T-helper 1 cell treated with Interleukin-12 subunit alpha and Interleukin-12 subunit beta and Interleukin-4 antibody, amounts not matched to agents 30 ng/mL and 1 ng/mL, for 36 hours (primary cell): ENCODE data around the gene TAS2R14. TPM values are rescaled to one million over a fixed set of nuclear protein-coding genes. Genes with fewer than 3 reads are reported as not detected.

Source experiments
- intact Hi-C: fragments of 100-400 bp; cut with micrococcal nuclease; formaldehyde crosslinking; loops from one replicate; pipeline ENCODE4 v1.15.1; 2024
- total RNA-seq: library from RNA; stranded (reverse); gene quantifications from 2 replicates; pipeline ENCODE4 v1.2.3, GENCODE V29; 2022

TAS2R14 gene
- total RNA-seq, 1 donor from 2014 or later: 5.2 TPM

DNA sequence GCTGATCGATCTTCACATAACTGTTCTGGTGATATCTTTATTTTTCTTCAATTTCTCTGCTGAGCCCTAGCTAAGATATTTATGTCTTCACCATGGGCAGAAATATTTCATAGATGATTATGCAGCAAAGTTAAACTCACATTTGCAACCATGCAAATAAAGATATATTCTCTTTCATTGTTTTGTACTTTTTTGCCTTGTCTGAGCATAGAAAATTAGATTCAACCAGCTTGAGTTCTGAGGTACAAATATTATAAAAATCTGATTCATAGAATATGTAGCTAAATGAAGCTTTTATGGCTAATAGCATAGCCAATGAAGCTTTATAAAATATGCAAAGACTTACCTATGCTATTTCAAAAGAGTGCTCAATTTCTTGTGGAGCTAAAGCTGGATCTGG lies 29.6 kb downstream of the TAS2R14 start, which contains the start of gene TAS2R13:
TSS of gene TAS2R13 (minus strand) at position 101 of the 400 bp plus-strand sequence. CDS start 264 bp downstream, outside the sequence.
- intact Hi-C loops: no loop called here

DNA sequence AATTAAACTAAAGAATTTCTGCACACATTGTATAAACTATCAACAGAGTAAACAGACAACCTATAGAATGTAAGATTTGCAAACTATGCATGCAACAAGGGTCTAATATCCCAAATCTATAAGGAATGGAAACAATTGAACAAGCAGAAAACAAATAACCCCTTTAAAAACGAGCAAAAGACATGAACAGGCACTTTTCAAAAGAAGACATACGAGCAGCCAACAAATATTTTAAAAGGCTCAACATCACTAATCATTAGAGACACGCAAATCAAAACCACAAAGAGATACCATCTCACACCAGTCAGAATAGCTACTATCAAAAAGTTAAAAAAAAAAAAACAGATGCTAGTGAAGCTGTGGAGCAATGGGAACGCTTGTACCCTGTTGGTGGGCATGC lies 34.4 kb downstream of the TAS2R14 start:
- intact Hi-C loops: no loop called here

DNA sequence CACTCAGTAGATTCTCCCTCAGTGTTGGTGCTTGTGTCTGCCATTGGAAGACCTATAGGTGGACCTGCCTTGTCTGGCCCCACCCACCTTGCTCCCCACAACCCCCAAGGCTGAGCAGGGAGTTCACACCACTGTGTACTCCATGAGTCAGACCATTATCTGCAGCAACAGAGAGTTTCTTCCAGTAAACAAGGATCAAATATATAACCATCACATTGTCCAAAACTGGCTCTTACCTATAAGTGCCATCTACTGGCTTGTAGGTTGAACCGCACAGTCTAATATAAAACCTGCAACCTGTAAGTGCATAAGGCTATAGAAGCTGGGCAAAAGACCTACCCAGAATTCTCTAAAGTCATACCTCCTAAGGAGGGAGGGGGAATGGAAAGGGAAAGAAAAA lies 37.6 kb downstream of the TAS2R14 start:
- intact Hi-C loops: no loop called here

DNA sequence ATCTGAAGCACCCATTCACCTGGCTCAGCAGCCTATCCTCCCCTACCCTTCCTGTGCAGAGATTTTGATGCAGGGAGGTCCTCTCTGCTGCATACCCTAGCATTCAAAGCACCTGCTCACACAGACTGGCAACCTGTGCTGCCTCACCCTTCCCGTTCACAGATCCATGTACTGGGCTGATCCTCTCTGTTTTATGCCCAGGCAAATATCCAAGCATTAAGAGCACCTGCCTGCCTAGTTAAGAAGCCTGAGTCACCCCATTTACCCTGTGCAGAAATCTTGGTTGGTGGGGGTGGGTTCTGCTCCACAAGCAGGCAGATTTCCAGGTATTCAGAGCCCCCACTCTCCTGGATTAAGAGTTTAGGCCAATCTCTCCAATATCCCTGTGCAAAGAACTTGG lies 38.1 kb downstream of the TAS2R14 start:
- intact Hi-C loops: no loop called here

DNA sequence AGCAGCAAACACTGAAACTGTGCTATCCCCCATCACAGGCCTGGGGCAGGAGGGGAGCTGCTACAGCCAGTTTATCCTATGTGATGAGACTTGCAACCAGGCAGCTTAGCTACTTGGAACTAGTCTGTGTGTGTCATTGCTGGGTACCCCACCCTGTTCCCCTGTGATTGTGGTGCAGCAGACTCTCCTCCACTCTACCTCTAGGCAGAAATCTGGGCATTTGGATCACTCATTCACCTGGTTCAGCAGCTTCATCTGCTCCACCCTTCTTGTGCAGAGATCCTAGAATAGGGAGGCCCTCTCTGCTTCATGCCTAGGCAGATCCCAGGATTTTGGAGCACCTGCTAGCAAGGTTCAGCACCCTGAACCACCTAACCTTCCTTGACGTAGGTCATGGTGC lies 38.5 kb downstream of the TAS2R14 start:
- intact Hi-C loops: no loop called here

DNA sequence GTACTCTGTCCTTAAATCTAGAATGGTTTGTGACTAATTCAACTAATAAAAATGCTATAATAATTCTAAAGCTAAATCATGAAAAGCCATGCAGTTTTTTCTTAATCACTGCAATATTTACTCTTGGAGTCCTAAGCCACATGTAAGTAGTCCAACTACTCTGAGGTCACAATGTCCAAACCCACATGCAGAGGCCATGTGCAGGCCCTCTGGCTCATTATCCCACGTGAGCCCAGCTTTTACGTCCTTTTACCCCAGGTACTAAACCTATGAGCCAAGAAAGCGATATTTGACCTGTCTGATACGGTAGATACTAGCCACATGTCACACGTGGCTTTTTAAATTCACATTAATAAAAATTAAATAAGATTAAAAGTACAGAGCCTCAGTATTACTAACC lies 42.2 kb downstream of the TAS2R14 start:
- intact Hi-C loops: no loop called here

DNA sequence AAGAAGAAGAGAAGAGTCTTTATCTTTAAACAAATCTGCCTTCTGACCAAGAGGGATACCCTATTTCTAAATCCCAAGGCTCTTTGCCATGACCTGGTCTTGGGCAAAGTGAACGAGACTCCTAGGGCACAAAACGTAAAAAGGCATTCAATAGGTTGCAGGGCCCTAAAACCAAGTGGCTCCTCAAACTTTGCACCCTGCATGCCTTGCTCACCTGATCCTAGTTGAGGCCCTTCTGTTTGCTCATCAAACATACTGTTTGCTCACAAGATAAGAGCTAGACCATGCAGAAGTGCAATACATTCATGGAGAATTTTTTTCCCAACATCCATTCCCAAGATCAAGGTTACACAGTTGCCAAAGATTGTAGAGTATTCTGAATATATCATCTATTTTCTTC lies 47.1 kb downstream of the TAS2R14 start:
- intact Hi-C loops: no loop called here

DNA sequence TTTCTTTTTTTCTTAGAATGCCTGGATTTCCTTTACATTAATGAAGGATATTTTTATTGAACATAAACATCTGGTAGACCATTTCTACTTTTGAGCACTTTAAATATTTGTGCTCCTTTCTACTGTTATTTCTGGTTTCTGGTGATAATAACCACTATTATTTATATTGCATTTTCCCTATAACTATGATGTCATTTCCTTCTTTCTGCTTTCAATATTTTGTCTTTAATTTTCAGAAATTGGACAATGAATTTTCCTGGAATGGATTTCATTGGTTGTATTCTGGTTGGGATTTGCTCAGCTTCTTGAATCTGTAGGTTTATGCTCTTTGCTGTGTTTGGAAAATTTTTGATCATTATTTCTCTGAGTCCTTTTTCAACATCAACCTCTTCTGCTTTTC lies 49.8 kb downstream of the TAS2R14 start:
- intact Hi-C loops: no loop called here

Other genes with a start within 250 kb of the TAS2R14 start
- 89.2 and 92.2 TPM in 2 replicates for gene YBX3, start 215.9 kb downstream of the TAS2R14 start, total RNA-seq
- not detected in 2 replicates for gene TAS2R7, start 136.6 kb downstream of the TAS2R14 start, total RNA-seq
- gene TAS2R8, start 132.0 kb downstream of the TAS2R14 start, total RNA-seq: not detected in 2 replicates
- gene TAS2R9, start 129.1 kb downstream of the TAS2R14 start, total RNA-seq: 0.27 TPM in 1 of 2 replicates, not detected in the other
- gene TAS2R10, start 112.9 kb downstream of the TAS2R14 start, total RNA-seq: 0.34 and 0.39 TPM in 2 replicates
- gene PRR4, start 89.8 kb downstream of the TAS2R14 start, total RNA-seq: 2.1 and 2.4 TPM in 2 replicates
- 24.7 and 31.8 TPM in 2 replicates for gene PRH1, start 55.0 kb downstream of the TAS2R14 start, total RNA-seq
- 2.0 and 2.8 TPM in 2 replicates for gene TAS2R13, start 29.7 kb downstream of the TAS2R14 start, total RNA-seq
- not detected in 2 replicates for gene PRH2, start 10.0 kb downstream of the TAS2R14 start, total RNA-seq
- gene TAS2R50, start 47.6 kb upstream of the TAS2R14 start, total RNA-seq: 1.8 TPM in 2 replicates
- gene TAS2R20, start 59.0 kb upstream of the TAS2R14 start, total RNA-seq: 1.8 and 2.6 TPM in 2 replicates
- 3.9 and 4.5 TPM in 2 replicates for gene TAS2R19, start 83.4 kb upstream of the TAS2R14 start, total RNA-seq
- gene TAS2R31, start 92.1 kb upstream of the TAS2R14 start, total RNA-seq: 3.5 and 4.9 TPM in 2 replicates
- 1.6 and 3.3 TPM in 2 replicates for gene TAS2R46, start 123.0 kb upstream of the TAS2R14 start, total RNA-seq
- gene TAS2R43, start 153.1 kb upstream of the TAS2R14 start, total RNA-seq: 1.0 and 1.2 TPM in 2 replicates
- gene TAS2R30, start 195.4 kb upstream of the TAS2R14 start, total RNA-seq: 4.2 and 5.4 TPM in 2 replicates
- gene SMIM10L1, start 231.9 kb upstream of the TAS2R14 start, total RNA-seq: 7.6 and 8.4 TPM in 2 replicates
- gene TAS2R42, start 247.7 kb upstream of the TAS2R14 start, total RNA-seq: not detected in 2 replicates